Heart right ventricle (tissue), 16 donors: ENCODE results near the gene EFCAB14. TPM values are rescaled to one million over a fixed set of nuclear protein-coding genes. Genes with fewer than 3 reads are reported as not detected.
A peak's percentile ranks its signal among the peaks of the same experiment; 100 is the strongest.

Experiments used
- ATAC-seq, 8 donors: fragments of 200-7000 bp; cut with Tn5 transposase; one replicate each; pipeline ENCODE4 v1.9.1; 2020; ENCODE audit warnings: mild to moderate bottlenecking in 8 of 8, moderate library complexity in 8 of 8, moderate number of reproducible peaks in 1 of 8
- DNase-seq, 2 donors: peaks; one replicate each; pipeline ENCODE4 v3.0.0-alpha.2; 2020
- H3K27ac ChIP-seq, 10 donors: fragments of 200-600 bp; sonication (generic) in 2 of 10; one replicate each; pipeline versions ENCODE4 v1.5.0 to v1.8.0; 2020 to 2022; ENCODE audit warnings: mild to moderate bottlenecking in 3 of 10
- H3K27me3 ChIP-seq, 7 donors: fragments of 200-600 bp; one replicate each; pipeline ENCODE4 v1.8.0; 2021 to 2022; ENCODE audit warnings: mild to moderate bottlenecking in 2 of 7
- H3K36me3 ChIP-seq, 9 donors: fragments of 200-600 bp; sonication (generic) in 1 of 9; one replicate each; pipeline versions ENCODE4 v1.5.0 to v1.8.0; 2020 to 2022; ENCODE audit warnings: mild to moderate bottlenecking in 2 of 9
- H3K4me1 ChIP-seq, 9 donors: fragments of 200-600 bp; sonication (generic) in 1 of 9; one replicate each; pipeline versions ENCODE4 v1.5.0 to v1.8.0; 2020 to 2022; ENCODE audit warnings: mild to moderate bottlenecking in 4 of 9
- H3K4me3 ChIP-seq, 10 donors: fragments of 200-600 bp; sonication (generic) in 2 of 10; one replicate each; pipeline versions ENCODE4 v1.5.0 to v1.8.0; 2020 to 2022; ENCODE audit warnings: mild to moderate bottlenecking in 7 of 10, moderate library complexity in 2 of 10
- H3K9me3 ChIP-seq, 11 donors: fragments of 200-600 bp in 10 of 11; sonication (generic) in 2 of 11; one replicate each; pipeline versions ENCODE4 v1.5.0 to v1.8.0; 2013 to 2022; ENCODE audit warnings: mild to moderate bottlenecking in 2 of 11, control low read depth in 1 of 11, moderate library complexity in 1 of 11
- WGBS, 2 donors: extraction: QIAGEN DNeasy Blood & Tissue Kit; methylation state at CpG; one replicate each; pipeline ENCODE4 v1.1.7; 2013; ENCODE audit warnings: inconsistent platforms in 1 of 2; 5-methylcytosine and 5-hydroxymethylcytosine counted together
- intact Hi-C, 10 donors: fragments of 100-400 bp; cut with DNase I; formaldehyde crosslinking; loops; one replicate each; pipeline versions ENCODE4 v1.11.1 to v1.14.2; 2022
- polyA plus RNA-seq, 2 donors: library from polyadenylated mRNA; stranded (reverse); fragments of 200-250 nt; gene quantifications; one replicate each; pipeline ENCODE4 v1.2.3, GENCODE V29; 2013
- total RNA-seq, 10 donors: library from RNA; stranded (reverse); fragmentation: NEBNext Ultra II Directional in 3 of 10; extraction: Animal tissue kit (Norgen Biotek cat#: 25700) in 3 of 10; gene quantifications; one replicate each; pipeline versions ENCODE4 v1.2.1 to v1.2.4, GENCODE V29; 2021 to 2023
- TF ChIP-seq, protein P1 (sequence below), 9 donors: fragments of 200-600 bp; sonication (generic) in 2 of 9; IDR thresholded peaks; one replicate each; pipeline versions ENCODE4 v1.5.0 to v1.8.0; 2021 to 2022; ENCODE audit warnings: antibody characterized with exemption in 9 of 9, mild to moderate bottlenecking in 5 of 9, moderate library complexity in 1 of 9
- donor health status: Arrhythmogenic right ventricular cardiomyopathy.
- donor health status: ischemic (EF 13 %, LVEDD 7.1; RV severe dilation, severe dysfunction).
- donor health status: healthy with polysubstance abuse.
- donor health status: DM: no; HTN: yes; CAD: no.
- donor health status: DM: no; HTN: no; CAD: no.
- donor health status: ischemic (EF 25% LVEDD 6.9; RV normal size, moderate dysfunction).
- donor health status: ischemic (EF 25% LVEDD 5.7; RV mildly dilated, moderate dysfunction).
- donor health status: healthy.
- donor health status: DM: yes; HTN: yes; CAD: no.
- donor health status: Ischemic cardiomyopathy.
- donor health status: ischemic (EF 35%, LVEDD 5.7; RV mildly dilated, moderate dysfunction).
- donor health status: nonischemic (EF 11% LVEDD 7.7; RV severe dilation, severe dysfunction).
- donor health status: DM: yes; HTN: yes; CAD: no.
- donor health status: PGD.
- donor health status: ischemic (EF 29% LVEDD 5.4; RV normal size, mild dysfunction).
- donor health status: nonischemic (EF 23%, LVEDD 6.1; RV moderate dilation, normal function).

EFCAB14 gene
- total and polyA plus RNA-seq, 12 donors, result 11.0 to 74.5 (median 59.9) TPM

DNA sequence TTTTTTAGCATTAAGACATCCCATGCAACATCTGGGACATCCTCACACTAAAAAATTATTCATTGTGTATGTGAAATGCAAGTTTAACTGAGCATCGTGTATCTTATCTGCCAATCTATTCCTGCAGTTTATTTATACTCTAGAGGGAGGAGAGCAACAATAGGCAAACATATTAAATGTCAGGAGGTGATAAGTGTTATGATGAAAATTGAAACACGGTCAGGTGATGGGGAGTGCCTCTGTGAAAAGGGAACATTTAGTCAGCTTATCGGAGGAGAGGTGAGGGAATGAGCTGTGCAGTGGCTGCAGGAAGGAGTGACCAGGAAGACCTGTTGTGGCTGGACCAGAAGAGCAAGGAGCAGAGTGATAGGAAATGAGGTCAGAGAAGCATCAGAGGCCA, 775 bp upstream of the EFCAB14 start:
- Histone ChIP-seq H3K27ac (peak overlapping the region; percentile 46 to 94 (median 82)), H3K36me3 (peaks cover 0 to 20% (median 12%) of the 10 kb centered on the region in 9 donors), H3K9me3 (no peaks in the 10 kb centered on the region), H3K4me1 (peaks cover 12 to 49% (median 36%) of the 10 kb centered on the region in 9 donors), H3K4me3 (peak overlapping the region in 9 of 10 donors; percentile 70 to 98 (median 85)), H3K27me3 (no peaks in the 10 kb centered on the region)
- TF ChIP-seq, protein P1, sequence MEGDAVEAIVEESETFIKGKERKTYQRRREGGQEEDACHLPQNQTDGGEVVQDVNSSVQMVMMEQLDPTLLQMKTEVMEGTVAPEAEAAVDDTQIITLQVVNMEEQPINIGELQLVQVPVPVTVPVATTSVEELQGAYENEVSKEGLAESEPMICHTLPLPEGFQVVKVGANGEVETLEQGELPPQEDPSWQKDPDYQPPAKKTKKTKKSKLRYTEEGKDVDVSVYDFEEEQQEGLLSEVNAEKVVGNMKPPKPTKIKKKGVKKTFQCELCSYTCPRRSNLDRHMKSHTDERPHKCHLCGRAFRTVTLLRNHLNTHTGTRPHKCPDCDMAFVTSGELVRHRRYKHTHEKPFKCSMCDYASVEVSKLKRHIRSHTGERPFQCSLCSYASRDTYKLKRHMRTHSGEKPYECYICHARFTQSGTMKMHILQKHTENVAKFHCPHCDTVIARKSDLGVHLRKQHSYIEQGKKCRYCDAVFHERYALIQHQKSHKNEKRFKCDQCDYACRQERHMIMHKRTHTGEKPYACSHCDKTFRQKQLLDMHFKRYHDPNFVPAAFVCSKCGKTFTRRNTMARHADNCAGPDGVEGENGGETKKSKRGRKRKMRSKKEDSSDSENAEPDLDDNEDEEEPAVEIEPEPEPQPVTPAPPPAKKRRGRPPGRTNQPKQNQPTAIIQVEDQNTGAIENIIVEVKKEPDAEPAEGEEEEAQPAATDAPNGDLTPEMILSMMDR (IDR thresholded peaks at IDR 0.05), result no peak
- intact Hi-C loops, result loop anchor here in 9 of 10 donors (5.0 to 10.0 kb wide), 9 partner anchors 92 to 312 kb away; partner anchors contain the start of gene MOB3C (in 2 of the 9)
- ATAC-seq, result peak in 1 of 8 donors; percentile 23
- no peak for DNase-seq
- WGBS, 2 donors, result 12 to 15% methylated on average over 3 of the region's 3 CpGs

DNA sequence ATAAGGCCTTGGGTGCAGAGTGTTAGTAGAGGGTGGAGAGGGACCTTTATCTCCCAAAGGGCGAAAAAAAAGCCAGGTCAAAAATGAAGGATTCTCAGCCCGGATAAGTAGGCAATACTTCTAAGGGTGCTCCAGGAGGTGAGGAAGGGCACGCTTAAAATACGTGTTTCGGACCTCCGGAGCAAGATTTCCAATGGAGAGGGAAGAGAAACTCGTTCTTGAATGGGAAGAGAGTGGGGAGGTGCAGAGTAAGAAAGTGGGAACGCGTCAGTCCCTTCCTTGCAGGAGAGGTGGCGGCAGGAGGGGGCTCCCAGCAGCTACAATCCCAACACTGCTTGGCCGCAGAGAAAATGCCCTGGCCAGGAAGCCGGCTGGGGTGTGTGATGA, 581 bp downstream of the EFCAB14 start:
- TF ChIP-seq, protein P1 (IDR thresholded peaks at IDR 0.05), result no peak
- Histone ChIP-seq H3K4me3 (peak overlapping the region; percentile 70 to 98 (median 86)), H3K27ac (peak overlapping the region; percentile 16 to 94 (median 82)), H3K4me1 (peaks cover 12 to 43% (median 33%) of the 10 kb centered on the region in 9 donors), H3K36me3 (peaks cover 0 to 34% (median 12%) of the 10 kb centered on the region in 9 donors), H3K9me3 (no peaks in the 10 kb centered on the region), H3K27me3 (no peaks in the 10 kb centered on the region)
- ATAC-seq (peak in 3 of 8 donors; percentile 1 to 19 (median 4)), DNase-seq (no peak)
- WGBS, 2 donors, result 2% methylated on average over 12 of the region's 12 CpGs
- intact Hi-C loops, result loop anchor here in 2 of 10 donors (5.0 kb wide), 1 partner anchor 101 kb away; the partner anchor contains the start of gene MOB3C (in 2 of the 2)

DNA sequence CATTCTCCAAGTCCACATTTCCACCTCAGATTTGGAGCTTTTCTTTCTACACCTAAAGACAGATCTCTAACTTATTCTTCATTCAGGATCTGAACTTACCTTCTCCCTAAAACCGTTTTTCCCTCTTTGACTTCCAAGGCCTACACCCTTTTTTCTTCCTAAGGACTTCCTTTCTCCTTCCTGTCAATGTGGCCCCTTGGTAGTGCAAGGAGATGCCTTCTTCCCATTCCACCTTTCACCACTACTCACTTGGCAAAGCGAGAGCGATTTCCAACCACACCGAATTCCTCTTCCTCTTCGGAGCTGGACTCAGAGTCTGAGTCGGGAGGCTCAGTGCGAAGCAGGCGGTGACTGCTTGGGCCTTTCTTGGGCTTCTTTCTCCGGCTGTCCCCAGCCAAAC, 1.3 kb downstream of the EFCAB14 start:
- TF ChIP-seq, protein P1 (IDR thresholded peaks at IDR 0.05), result no peak
- Histone ChIP-seq H3K9me3 (no peaks in the 10 kb centered on the region), H3K36me3 (peaks cover 0 to 41% (median 12%) of the 10 kb centered on the region in 9 donors), H3K4me3 (peak overlapping the region in 9 of 10 donors; percentile 70 to 98 (median 85)), H3K4me1 (peaks cover 12 to 47% (median 32%) of the 10 kb centered on the region in 9 donors), H3K27me3 (no peaks in the 10 kb centered on the region), H3K27ac (peak overlapping the region in 4 of 10 donors; percentile 84 to 94 (median 88))
- intact Hi-C loops, result loop anchor here in 2 of 10 donors (5.0 kb wide), 1 partner anchor 100 kb away; the partner anchor contains the start of gene MOB3C (in 2 of the 2)
- 54 to 62% methylated on average over 9 of the region's 9 CpGs for WGBS, 2 donors
- ATAC-seq (no peak), DNase-seq (no peak)

DNA sequence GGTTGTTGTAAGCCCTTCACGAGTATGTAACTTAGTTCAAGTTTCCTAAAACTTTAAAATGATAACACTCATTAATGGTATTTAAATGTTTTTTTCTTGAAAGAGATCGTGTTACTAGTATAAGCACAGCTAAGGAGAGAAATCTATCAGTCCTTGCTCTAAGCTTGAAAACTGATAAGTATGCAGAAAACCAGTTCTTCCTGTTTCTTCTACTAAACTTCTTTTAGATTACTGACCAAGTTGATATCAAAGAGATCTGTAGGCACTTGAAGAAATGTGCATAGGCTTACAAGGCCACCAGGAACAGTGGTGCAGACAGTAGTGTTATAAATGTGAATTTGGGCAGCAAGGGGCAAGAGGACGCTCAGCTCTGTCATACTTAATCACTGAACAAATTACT, 3.9 kb downstream of the EFCAB14 start:
- Histone ChIP-seq H3K9me3 (no peaks in the 10 kb centered on the region), H3K27ac (no peak overlapping the region), H3K27me3 (no peaks in the 10 kb centered on the region), H3K4me3 (no peak overlapping the region), H3K4me1 (peaks cover 12 to 46% (median 32%) of the 10 kb centered on the region in 9 donors), H3K36me3 (peaks cover 0 to 67% (median 21%) of the 10 kb centered on the region in 9 donors)
- DNase-seq, result no peak
- TF ChIP-seq, protein P1 (IDR thresholded peaks at IDR 0.05), result no peak
- intact Hi-C loops, result loop anchor here in 2 of 10 donors (5.0 kb wide), 1 partner anchor 98 kb away; the partner anchor contains the start of gene MOB3C (in 2 of the 2)
- no peak for ATAC-seq
- 88 to 90% methylated on average over 3 of the region's 3 CpGs for WGBS, 2 donors
